Measurements from ENCODE around the gene GLIS1.

GLIS1 gene

GRCh38 chr1:53693339-53693738 lies 45.6 kb downstream of the GLIS1 start:
- DNase-seq: no peak

- no peak for DNase-seq
These were observed 47.6 kb downstream of the GLIS1 start for GRCh38 chr1:53691326-53691725.

DNA sequence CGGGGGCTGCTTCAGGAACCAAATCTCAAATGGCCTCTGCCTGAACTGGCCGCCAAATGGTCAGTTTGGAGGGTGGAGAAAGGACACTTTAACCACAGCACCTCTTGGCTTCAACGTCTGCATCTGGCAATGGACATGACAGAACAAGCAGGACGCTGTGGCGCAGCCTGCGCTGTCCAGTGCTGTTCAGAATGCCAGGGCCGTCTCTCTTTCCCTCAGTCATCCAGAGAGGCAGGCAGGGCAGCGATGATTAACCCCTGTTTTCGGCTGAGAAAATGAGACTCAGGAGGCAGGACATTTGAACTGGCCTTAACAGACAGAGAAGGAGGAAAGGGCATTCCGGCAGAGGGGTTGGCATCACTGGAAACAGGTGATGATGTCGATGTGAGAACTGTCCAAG lies 48.6 kb downstream of the GLIS1 start:
- no peak for DNase-seq

- DNase-seq: no peak
These were observed 49.1 kb downstream of the GLIS1 start for GRCh38 chr1:53689736-53690326.

GRCh38 chr1:53689223-53689622 lies 49.7 kb downstream of the GLIS1 start:
- DNase-seq: no peak

DNA sequence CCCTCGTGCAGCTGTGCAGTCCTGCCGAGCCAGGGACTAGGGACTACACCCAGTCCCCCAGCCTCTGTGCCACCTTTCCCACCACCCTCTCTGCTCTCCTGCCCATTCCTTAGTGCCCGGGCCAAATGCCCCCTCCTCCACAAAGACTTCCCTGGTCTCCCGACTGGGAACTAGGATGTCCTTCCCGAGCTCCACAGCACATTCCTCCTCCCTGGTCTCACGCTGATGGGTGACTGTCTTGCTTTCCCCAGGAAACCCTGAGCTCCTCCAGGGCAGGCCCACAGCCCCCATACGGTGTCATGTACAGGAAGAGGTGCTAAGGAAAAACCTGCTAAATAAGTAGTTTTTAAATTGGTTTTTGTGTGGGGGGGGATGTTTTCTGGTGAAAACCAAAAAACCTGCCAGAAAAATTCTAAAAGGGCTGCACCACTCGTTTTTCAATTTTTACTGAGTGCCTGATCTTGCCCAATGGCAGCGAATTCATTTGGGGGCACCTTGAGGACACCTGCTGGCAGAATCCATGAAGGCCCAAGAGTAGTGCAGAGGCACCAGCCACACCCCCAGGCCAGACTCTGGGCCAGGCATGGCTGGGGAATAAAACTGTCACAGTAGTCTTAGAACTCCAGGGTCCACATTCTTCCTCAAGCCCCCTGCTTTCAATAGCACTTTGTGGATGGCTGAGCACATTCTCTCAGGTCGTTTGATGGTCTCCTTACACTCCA lies 50.4 kb downstream of the GLIS1 start:
- peak; percentile 19 for DNase-seq

DNA sequence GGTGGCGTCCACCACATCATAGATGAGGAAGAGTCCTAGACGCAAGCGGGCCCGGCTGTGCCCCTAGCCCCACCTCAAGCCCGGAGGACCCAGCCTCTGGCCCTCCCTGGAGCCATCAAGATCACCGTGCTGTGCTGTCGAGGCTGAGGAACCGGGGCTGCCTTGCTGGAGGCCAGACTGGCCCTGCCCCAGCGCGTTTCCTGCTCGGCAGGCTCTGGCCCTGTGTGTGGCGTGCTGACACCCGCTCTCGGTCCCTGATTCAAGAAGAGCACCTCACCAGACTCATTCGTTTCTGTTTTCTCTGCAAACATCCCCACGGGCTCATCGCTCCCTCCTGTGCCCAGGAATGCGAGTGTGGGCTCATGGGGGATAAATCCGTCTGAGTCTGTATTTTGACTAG lies 51.1 kb downstream of the GLIS1 start:
- DNase-seq: no peak

- DNase-seq: no peak
These were observed 51.5 kb downstream of the GLIS1 start for GRCh38 chr1:53687426-53687825.

DNA sequence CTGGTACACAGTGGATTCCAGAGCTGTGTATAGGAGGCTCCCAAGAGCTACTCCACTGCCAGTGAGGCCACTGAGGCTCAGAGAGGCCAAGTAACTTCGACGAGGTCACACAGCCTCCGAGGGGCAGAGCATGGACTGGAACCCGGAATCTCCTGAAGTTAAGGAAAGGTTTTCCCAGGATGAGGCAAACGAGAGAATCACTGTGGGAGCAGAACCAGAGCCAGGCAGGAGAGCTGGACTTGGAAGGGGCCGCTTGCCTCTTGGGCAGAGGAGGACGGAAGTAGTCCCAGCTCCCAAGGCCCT lies 52.0 kb downstream of the GLIS1 start:
- no peak for DNase-seq

DNA sequence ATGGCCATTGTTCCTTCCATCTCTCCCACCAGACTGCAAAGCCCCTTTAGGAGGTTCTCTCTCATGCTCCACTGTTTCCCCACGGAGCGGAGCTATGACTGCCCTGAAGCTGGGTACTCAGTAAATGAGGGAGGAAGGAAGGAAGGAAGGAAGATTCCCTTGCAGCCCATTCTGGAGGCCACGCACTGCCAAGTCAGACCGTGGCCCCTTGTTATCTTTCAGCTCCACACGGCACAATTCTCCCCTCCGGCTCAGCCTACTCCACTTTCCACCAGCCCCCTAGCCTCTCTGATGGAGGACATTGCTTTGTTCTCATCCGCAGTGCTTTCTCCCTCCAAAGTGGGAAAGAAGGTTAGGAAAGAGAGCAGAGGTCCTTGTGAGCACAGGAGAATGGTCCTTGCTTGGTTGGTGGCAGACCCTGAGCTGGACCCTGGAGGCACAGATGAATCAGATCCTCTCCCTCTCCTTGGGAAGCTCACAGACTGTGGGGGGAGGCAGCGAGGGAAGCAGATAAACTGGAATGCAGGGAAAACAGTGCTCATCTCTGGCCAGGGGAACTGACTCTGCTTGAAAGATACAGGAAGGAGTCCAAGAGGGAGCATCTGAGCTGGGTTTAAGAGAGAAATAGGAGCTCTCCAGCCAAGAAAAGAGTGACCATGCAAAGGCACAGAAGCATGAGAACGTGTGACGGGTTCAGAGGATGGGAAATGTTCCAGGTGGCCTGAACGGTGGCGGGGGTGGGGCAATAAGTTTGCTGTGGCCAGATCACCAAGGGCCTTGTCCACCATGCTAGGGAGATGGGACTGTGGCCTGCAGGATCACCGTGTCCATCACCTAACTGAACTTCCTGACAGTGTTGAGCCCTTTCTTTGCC lies 52.6 kb downstream of the GLIS1 start:
- no peak for DNase-seq

DNA sequence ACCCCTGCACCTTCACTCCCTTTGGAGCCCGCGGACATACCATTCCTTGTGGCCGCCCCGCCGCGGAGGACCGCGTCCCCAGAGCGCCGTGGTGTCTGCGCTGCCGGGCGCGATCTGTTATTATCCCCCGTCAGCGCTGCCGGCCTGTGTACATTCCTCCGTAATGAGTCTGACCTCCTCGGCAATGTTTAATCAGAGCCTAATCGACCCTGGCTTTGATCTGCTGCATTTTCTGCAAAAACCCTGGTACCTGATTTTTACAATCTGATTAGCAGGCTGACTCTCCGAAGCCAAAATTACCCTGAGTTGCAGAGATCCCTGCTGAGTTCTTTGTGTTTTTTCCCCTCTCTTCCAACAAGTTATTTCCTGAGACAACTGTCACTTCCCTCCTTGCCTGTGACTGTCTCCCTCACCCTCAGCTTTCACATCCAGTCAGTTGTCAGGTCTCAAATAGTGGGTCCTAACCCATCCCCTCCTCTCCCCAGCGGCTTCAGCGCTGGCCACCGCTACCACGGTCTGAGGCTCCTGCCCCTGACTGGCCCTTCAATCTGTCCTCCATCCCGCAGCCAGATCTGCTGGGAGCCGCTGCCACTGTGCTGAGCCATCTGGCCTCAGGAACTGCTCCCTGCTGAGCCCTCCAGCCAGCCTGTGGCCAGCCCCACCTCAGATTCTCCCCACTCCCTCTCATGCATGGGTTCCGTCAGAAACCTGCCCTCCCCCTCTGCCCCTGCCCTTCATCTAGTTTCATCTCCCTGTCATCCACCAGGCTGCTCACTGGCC lies 53.5 kb downstream of the GLIS1 start:
- DNase-seq: peak; percentile 63

- DNase-seq: no peak
These were observed 54.2 kb downstream of the GLIS1 start for GRCh38 chr1:53684741-53685140.

- peak; percentile 20 for DNase-seq
These were observed 54.8 kb downstream of the GLIS1 start for GRCh38 chr1:53683986-53684740.

DNA sequence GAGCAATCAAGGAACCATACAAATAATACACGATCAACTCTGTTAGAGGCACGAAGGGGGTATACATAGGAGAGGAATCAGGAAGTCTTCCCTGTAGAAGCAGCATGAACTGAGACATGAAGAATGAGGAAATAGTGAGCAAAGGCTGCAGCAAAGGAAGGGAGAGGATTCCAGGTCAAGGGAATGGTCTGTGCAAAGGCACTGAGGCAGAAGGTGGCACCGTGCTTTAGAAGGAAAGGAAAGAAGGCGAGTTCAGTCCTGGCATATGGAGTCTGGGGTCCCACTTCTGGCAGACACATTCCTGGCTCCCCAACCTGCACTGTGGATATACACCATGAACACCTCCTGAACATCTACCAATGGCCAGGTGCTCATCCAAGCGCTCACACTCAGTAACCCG lies 56.1 kb downstream of the GLIS1 start:
- no peak for DNase-seq

- peak; percentile 87 for DNase-seq
These were observed 56.8 kb downstream of the GLIS1 start for GRCh38 chr1:53681977-53682685.

GRCh38 chr1:53681351-53681976 lies 57.5 kb downstream of the GLIS1 start:
- peak; percentile 90 for DNase-seq

GRCh38 chr1:53680868-53681267 lies 58.1 kb downstream of the GLIS1 start:
- DNase-seq: no peak

GRCh38 chr1:53678938-53679825 lies 59.8 kb downstream of the GLIS1 start:
- DNase-seq: no peak

GRCh38 chr1:53678507-53678906 lies 60.5 kb downstream of the GLIS1 start:
- no peak for DNase-seq

DNA sequence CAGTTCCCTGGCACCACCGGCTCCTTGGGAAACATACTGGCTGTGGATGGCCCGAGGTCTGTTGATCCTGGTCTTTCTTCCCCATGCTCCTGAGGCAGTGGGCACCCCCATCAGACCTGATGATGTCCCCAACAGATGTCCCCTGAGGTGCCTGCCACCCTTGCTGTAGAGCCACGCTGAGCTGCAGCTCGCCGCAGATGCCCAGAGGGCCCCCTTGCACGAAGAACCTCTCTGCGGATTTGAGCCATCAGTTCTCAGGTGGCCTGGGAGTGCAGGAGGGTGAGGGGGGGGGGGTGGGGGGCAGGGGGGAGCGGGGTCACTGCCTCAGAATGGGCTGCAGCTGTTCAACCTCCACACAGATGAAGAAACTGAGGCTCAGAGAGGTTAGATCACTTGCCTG lies 60.9 kb downstream of the GLIS1 start:
- DNase-seq: no peak

Measured in NCI-H82 (cell line).